22Rv1 (cell line): ENCODE measurements around the gene MPV17.

ENCODE experiments used
- CTCF ChIP-seq: fragments of 450-650 bp; IDR thresholded peaks from 2 replicates; pipeline ENCODE4 v1.5.1; 2017; ENCODE audit warnings: mild to moderate bottlenecking
- ZFX ChIP-seq: fragments of 450-650 bp; IDR thresholded peaks from 2 replicates; pipeline ENCODE4 v1.6.1; 2017; ENCODE audit warnings: antibody characterized with exemption, borderline replicate concordance

GRCh38 chr2:27351802-27352598 lies 29.1 kb upstream of the MPV17 start:
- TF ChIP-seq CTCF (no peak), ZFX (no peak)
